Measurements from ENCODE around the gene SLC29A1.

GRCh38 chr6:44258325-44258863 is 35.0 kb downstream of the SLC29A1 start:
- TF ChIP-seq EZH2 (IDR thresholded peaks at IDR 0.05; ENCODE audit: borderline replicate concordance, low read depth, low read length, severe bottlenecking) (no peak), CTCF (IDR thresholded peaks at IDR 0.05; ENCODE audit: borderline replicate concordance, extremely low read depth, low read length, poor library complexity, severe bottlenecking) (no peak)

Data from DND-41 (cell line).